ENCODE measurements around the gene CLSTN1.

The CLSTN1 gene

GRCh38 chr1:9736241-9736640, 87.5 kb downstream of the CLSTN1 start:
- no peak for TF ChIP-seq ZNF274 (IDR thresholded peaks at IDR 0.05; ENCODE audit: low read depth, low read length)
- no peak for TF ChIP-seq YY1 (IDR thresholded peaks at IDR 0.05; ENCODE audit: insufficient read depth, insufficient read length)
- TF ChIP-seq SUZ12 (IDR thresholded peaks at IDR 0.05; ENCODE audit: extremely low read depth, insufficient read depth, insufficient read length) = no peak
- peaks cover 86% of the 10 kb centered on the region for H3K36me3 ChIP-seq (ENCODE audit: insufficient read depth, insufficient read length, low read length)
- H3K27me3 ChIP-seq (ENCODE audit: insufficient read depth, insufficient read length) = no peaks in the 10 kb centered on the region
- peaks cover 5% of the 10 kb centered on the region; the same call in 1 of the 2 replicates for H3K9me3 ChIP-seq (ENCODE audit: insufficient read depth, low read length)
- H3K9ac ChIP-seq (ENCODE audit: insufficient read length, low read depth) = no peak overlapping the region
- no peak overlapping the region for H3K4me3 ChIP-seq (ENCODE audit: insufficient read length, low read depth)
- no peak for DNase-seq (ENCODE audit: low read depth, low spot score)
- no peaks in the 10 kb centered on the region for H3K4me1 ChIP-seq (ENCODE audit: insufficient read depth, insufficient read length)

GRCh38 chr1:9735800-9736199, 88.0 kb downstream of the CLSTN1 start:
- Histone ChIP-seq H3K9me3 (ENCODE audit: insufficient read depth, low read length) (peaks cover 5% of the 10 kb centered on the region; the same call in 1 of the 2 replicates), H3K4me3 (ENCODE audit: insufficient read length, low read depth) (no peak overlapping the region), H3K36me3 (ENCODE audit: insufficient read depth, insufficient read length, low read length) (peaks cover 86% of the 10 kb centered on the region), H3K4me1 (ENCODE audit: insufficient read depth, insufficient read length) (no peaks in the 10 kb centered on the region), H3K27me3 (ENCODE audit: insufficient read depth, insufficient read length) (no peaks in the 10 kb centered on the region), H3K9ac (ENCODE audit: insufficient read length, low read depth) (no peak overlapping the region)
- TF ChIP-seq ZNF274 (IDR thresholded peaks at IDR 0.05; ENCODE audit: low read depth, low read length) = no peak
- TF ChIP-seq SUZ12 (IDR thresholded peaks at IDR 0.05; ENCODE audit: extremely low read depth, insufficient read depth, insufficient read length) = no peak
- TF ChIP-seq YY1 (IDR thresholded peaks at IDR 0.05; ENCODE audit: insufficient read depth, insufficient read length) = no peak
- DNase-seq (ENCODE audit: low read depth, low spot score) = no peak

- no peak overlapping the region for H3K4me3 ChIP-seq (ENCODE audit: insufficient read length, low read depth)
- TF ChIP-seq YY1 (IDR thresholded peaks at IDR 0.05; ENCODE audit: insufficient read depth, insufficient read length) (no peak), ZNF274 (IDR thresholded peaks at IDR 0.05; ENCODE audit: low read depth, low read length) (no peak), SUZ12 (IDR thresholded peaks at IDR 0.05; ENCODE audit: extremely low read depth, insufficient read depth, insufficient read length) (no peak)
- H3K4me1 ChIP-seq (ENCODE audit: insufficient read depth, insufficient read length) = no peaks in the 10 kb centered on the region
- no peak overlapping the region for H3K9ac ChIP-seq (ENCODE audit: insufficient read length, low read depth)
- H3K36me3 ChIP-seq (ENCODE audit: insufficient read depth, insufficient read length, low read length) = peaks cover 90% of the 10 kb centered on the region
- no peak for DNase-seq (ENCODE audit: low read depth, low spot score)
- no peaks in the 10 kb centered on the region for H3K27me3 ChIP-seq (ENCODE audit: insufficient read depth, insufficient read length)
- H3K9me3 ChIP-seq (ENCODE audit: insufficient read depth, low read length) = peaks cover 5% of the 10 kb centered on the region; the same call in 1 of the 2 replicates
Measured at GRCh38 chr1:9733160-9733789, 90.5 kb downstream of the CLSTN1 start.

- Histone ChIP-seq H3K9ac (ENCODE audit: insufficient read length, low read depth) (no peak overlapping the region), H3K4me1 (ENCODE audit: insufficient read depth, insufficient read length) (no peaks in the 10 kb centered on the region), H3K9me3 (ENCODE audit: insufficient read depth, low read length) (peaks cover 5% of the 10 kb centered on the region; the same call in 1 of the 2 replicates), H3K27me3 (ENCODE audit: insufficient read depth, insufficient read length) (no peaks in the 10 kb centered on the region), H3K36me3 (ENCODE audit: insufficient read depth, insufficient read length, low read length) (peaks cover 90% of the 10 kb centered on the region), H3K4me3 (ENCODE audit: insufficient read length, low read depth) (no peak overlapping the region)
- TF ChIP-seq SUZ12 (IDR thresholded peaks at IDR 0.05; ENCODE audit: extremely low read depth, insufficient read depth, insufficient read length) (no peak), ZNF274 (IDR thresholded peaks at IDR 0.05; ENCODE audit: low read depth, low read length) (no peak), YY1 (IDR thresholded peaks at IDR 0.05; ENCODE audit: insufficient read depth, insufficient read length) (no peak)
- no peak for DNase-seq (ENCODE audit: low read depth, low spot score)
Measured at GRCh38 chr1:9732123-9732971, 91.4 kb downstream of the CLSTN1 start.

- no peak for DNase-seq (ENCODE audit: low read depth, low spot score)
- no peak overlapping the region for H3K4me3 ChIP-seq (ENCODE audit: insufficient read length, low read depth)
- H3K36me3 ChIP-seq (ENCODE audit: insufficient read depth, insufficient read length, low read length) = peaks cover 88% of the 10 kb centered on the region
- H3K4me1 ChIP-seq (ENCODE audit: insufficient read depth, insufficient read length) = no peaks in the 10 kb centered on the region
- H3K9ac ChIP-seq (ENCODE audit: insufficient read length, low read depth) = no peak overlapping the region
- peaks cover 5% of the 10 kb centered on the region; the same call in 1 of the 2 replicates for H3K9me3 ChIP-seq (ENCODE audit: insufficient read depth, low read length)
- TF ChIP-seq ZNF274 (IDR thresholded peaks at IDR 0.05; ENCODE audit: low read depth, low read length) = no peak
- no peak for TF ChIP-seq SUZ12 (IDR thresholded peaks at IDR 0.05; ENCODE audit: extremely low read depth, insufficient read depth, insufficient read length)
- no peak for TF ChIP-seq YY1 (IDR thresholded peaks at IDR 0.05; ENCODE audit: insufficient read depth, insufficient read length)
- no peaks in the 10 kb centered on the region for H3K27me3 ChIP-seq (ENCODE audit: insufficient read depth, insufficient read length)
Measured at GRCh38 chr1:9731561-9731960, 92.2 kb downstream of the CLSTN1 start.

- DNase-seq (ENCODE audit: low read depth, low spot score) = no peak
- Histone ChIP-seq H3K27me3 (ENCODE audit: insufficient read depth, insufficient read length) (no peaks in the 10 kb centered on the region), H3K4me3 (ENCODE audit: insufficient read length, low read depth) (no peak overlapping the region), H3K9ac (ENCODE audit: insufficient read length, low read depth) (no peak overlapping the region), H3K4me1 (ENCODE audit: insufficient read depth, insufficient read length) (no peaks in the 10 kb centered on the region), H3K9me3 (ENCODE audit: insufficient read depth, low read length) (peaks cover 5% of the 10 kb centered on the region; the same call in 1 of the 2 replicates), H3K36me3 (ENCODE audit: insufficient read depth, insufficient read length, low read length) (peaks cover 86% of the 10 kb centered on the region)
- no peak for TF ChIP-seq ZNF274 (IDR thresholded peaks at IDR 0.05; ENCODE audit: low read depth, low read length)
- TF ChIP-seq SUZ12 (IDR thresholded peaks at IDR 0.05; ENCODE audit: extremely low read depth, insufficient read depth, insufficient read length) = no peak
Measured at GRCh38 chr1:9731051-9731537, 92.7 kb downstream of the CLSTN1 start.
